Inflammatory macrophage treated with lipopolysaccharide for 1 hour (primary cell): ENCODE data around the gene ISLR.

Experiments
- DNase-seq, 2 donors: peaks; one replicate each; pipeline ENCODE4 v3.0.0-alpha.2; 2020 to 2022

Gene ISLR

GRCh38 chr15:74197176-74197965, 23.9 kb downstream of the ISLR start:
- DNase-seq = no peak

- DNase-seq = no peak
These were observed 25.8 kb downstream of the ISLR start for GRCh38 chr15:74199297-74199652.

- peak; percentile 47 to 49 for DNase-seq
These were observed 26.9 kb downstream of the ISLR start for GRCh38 chr15:74200412-74200815.

GRCh38 chr15:74200871-74201419, 27.4 kb downstream of the ISLR start:
- no peak for DNase-seq

GRCh38 chr15:74201710-74202420, 28.4 kb downstream of the ISLR start:
- no peak for DNase-seq

- DNase-seq = peak; percentile 2 to 51
These were observed 29.2 kb downstream of the ISLR start, which contains the start of gene STRA6 for GRCh38 chr15:74202452-74203401. Gene STRA6 (minus strand): TSS chr15:74202787. CDS start chr15:74202267, 520 bp downstream.

- DNase-seq = peak in 1 of 2 donors; percentile 33
These were observed 30.5 kb downstream of the ISLR start for GRCh38 chr15:74203914-74204431.

- no peak for DNase-seq
These were observed 32.1 kb downstream of the ISLR start for GRCh38 chr15:74205582-74205947.

- no peak for DNase-seq
These were observed 33.3 kb downstream of the ISLR start for GRCh38 chr15:74206801-74207281.

GRCh38 chr15:74207652-74208440, 34.3 kb downstream of the ISLR start:
- DNase-seq = no peak

GRCh38 chr15:74208496-74208895, 35.0 kb downstream of the ISLR start:
- no peak for DNase-seq

- DNase-seq = no peak
These were observed 35.5 kb downstream of the ISLR start for GRCh38 chr15:74208901-74209559.

GRCh38 chr15:74209560-74209958, 36.0 kb downstream of the ISLR start:
- no peak for DNase-seq

GRCh38 chr15:74209997-74210671, 36.6 kb downstream of the ISLR start:
- no peak for DNase-seq

GRCh38 chr15:74210729-74211128, 37.2 kb downstream of the ISLR start:
- no peak for DNase-seq

GRCh38 chr15:74211656-74212055, 38.1 kb downstream of the ISLR start:
- no peak for DNase-seq

- no peak for DNase-seq
These were observed 39.0 kb downstream of the ISLR start for GRCh38 chr15:74212494-74212893.

- DNase-seq = no peak
These were observed 40.4 kb downstream of the ISLR start for GRCh38 chr15:74213858-74214284.

- no peak for DNase-seq
These were observed 41.0 kb downstream of the ISLR start for GRCh38 chr15:74214324-74215021.

- no peak for DNase-seq
These were observed 42.4 kb downstream of the ISLR start for GRCh38 chr15:74215958-74216357.
